Heart right ventricle (tissue), 16 donors: Measurements from ENCODE around the gene SIL1. TPM values are rescaled to one million over a fixed set of nuclear protein-coding genes. Genes with fewer than 3 reads are reported as not detected.

ENCODE experiments used
- ATAC-seq, 8 donors: fragments of 200-7000 bp; cut with Tn5 transposase; one replicate each; pipeline ENCODE4 v1.9.1; 2020; ENCODE audit warnings: mild to moderate bottlenecking in 8 of 8, moderate library complexity in 8 of 8, moderate number of reproducible peaks in 1 of 8
- DNase-seq, 2 donors: peaks; one replicate each; pipeline ENCODE4 v3.0.0-alpha.2; 2020
- H3K27ac ChIP-seq, 10 donors: fragments of 200-600 bp; sonication (generic) in 2 of 10; one replicate each; pipeline versions ENCODE4 v1.5.0 to v1.8.0; 2020 to 2022; ENCODE audit warnings: mild to moderate bottlenecking in 3 of 10
- H3K27me3 ChIP-seq, 7 donors: fragments of 200-600 bp; one replicate each; pipeline ENCODE4 v1.8.0; 2021 to 2022; ENCODE audit warnings: mild to moderate bottlenecking in 2 of 7
- H3K36me3 ChIP-seq, 9 donors: fragments of 200-600 bp; sonication (generic) in 1 of 9; one replicate each; pipeline versions ENCODE4 v1.5.0 to v1.8.0; 2020 to 2022; ENCODE audit warnings: mild to moderate bottlenecking in 2 of 9
- H3K4me1 ChIP-seq, 9 donors: fragments of 200-600 bp; sonication (generic) in 1 of 9; one replicate each; pipeline versions ENCODE4 v1.5.0 to v1.8.0; 2020 to 2022; ENCODE audit warnings: mild to moderate bottlenecking in 4 of 9
- H3K4me3 ChIP-seq, 10 donors: fragments of 200-600 bp; sonication (generic) in 2 of 10; one replicate each; pipeline versions ENCODE4 v1.5.0 to v1.8.0; 2020 to 2022; ENCODE audit warnings: mild to moderate bottlenecking in 7 of 10, moderate library complexity in 2 of 10
- H3K9me3 ChIP-seq, 11 donors: fragments of 200-600 bp in 10 of 11; sonication (generic) in 2 of 11; one replicate each; pipeline versions ENCODE4 v1.5.0 to v1.8.0; 2013 to 2022; ENCODE audit warnings: mild to moderate bottlenecking in 2 of 11, control low read depth in 1 of 11, moderate library complexity in 1 of 11
- CTCF ChIP-seq, 9 donors: fragments of 200-600 bp; sonication (generic) in 2 of 9; IDR thresholded peaks; one replicate each; pipeline versions ENCODE4 v1.5.0 to v1.8.0; 2021 to 2022; ENCODE audit warnings: antibody characterized with exemption in 9 of 9, mild to moderate bottlenecking in 5 of 9, moderate library complexity in 1 of 9
- WGBS, 2 donors: extraction: QIAGEN DNeasy Blood & Tissue Kit; methylation state at CpG; one replicate each; pipeline ENCODE4 v1.1.7; 2013; ENCODE audit warnings: inconsistent platforms in 1 of 2; 5-methylcytosine and 5-hydroxymethylcytosine counted together
- intact Hi-C, 10 donors: fragments of 100-400 bp; cut with DNase I; formaldehyde crosslinking; loops; one replicate each; pipeline versions ENCODE4 v1.11.1 to v1.14.2; 2022
- polyA plus RNA-seq, 2 donors: library from polyadenylated mRNA; stranded (reverse); fragments of 200-250 nt; gene quantifications; one replicate each; pipeline ENCODE4 v1.2.3, GENCODE V29; 2013
- total RNA-seq, 10 donors: library from RNA; stranded (reverse); fragmentation: NEBNext Ultra II Directional in 3 of 10; extraction: Animal tissue kit (Norgen Biotek cat#: 25700) in 3 of 10; gene quantifications; one replicate each; pipeline versions ENCODE4 v1.2.1 to v1.2.4, GENCODE V29; 2021 to 2023
- donor health status: Arrhythmogenic right ventricular cardiomyopathy.
- donor health status: ischemic (EF 13 %, LVEDD 7.1; RV severe dilation, severe dysfunction).
- donor health status: healthy with polysubstance abuse.
- donor health status: DM: no; HTN: yes; CAD: no.
- donor health status: DM: no; HTN: no; CAD: no.
- donor health status: ischemic (EF 25% LVEDD 6.9; RV normal size, moderate dysfunction).
- donor health status: ischemic (EF 25% LVEDD 5.7; RV mildly dilated, moderate dysfunction).
- donor health status: healthy.
- donor health status: DM: yes; HTN: yes; CAD: no.
- donor health status: Ischemic cardiomyopathy.
- donor health status: ischemic (EF 35%, LVEDD 5.7; RV mildly dilated, moderate dysfunction).
- donor health status: nonischemic (EF 11% LVEDD 7.7; RV severe dilation, severe dysfunction).
- donor health status: DM: yes; HTN: yes; CAD: no.
- donor health status: PGD.
- donor health status: ischemic (EF 29% LVEDD 5.4; RV normal size, mild dysfunction).
- donor health status: nonischemic (EF 23%, LVEDD 6.1; RV moderate dilation, normal function).

The SIL1 gene
- total and polyA plus RNA-seq, 12 donors, result 26.7 to 94.7 (median 44.3) TPM

- WGBS, 2 donors, result 97 to 98% methylated on average over 3 of the region's 3 CpGs
- intact Hi-C loops, result no loop called here
- Histone ChIP-seq H3K36me3 (peaks cover 0 to 55% (median 6%) of the 10 kb centered on the region in 9 donors), H3K4me1 (peaks cover 0 to 5% (median 0%) of the 10 kb centered on the region in 9 donors), H3K9me3 (no peaks in the 10 kb centered on the region), H3K4me3 (no peak overlapping the region), H3K27ac (no peak overlapping the region), H3K27me3 (no peaks in the 10 kb centered on the region)
- TF ChIP-seq CTCF (IDR thresholded peaks at IDR 0.05), result no peak
- DNase-seq, result no peak
- no peak for ATAC-seq
Observed at GRCh38 chr5:139021346-139021745, 176.8 kb downstream of the SIL1 start.

GRCh38 chr5:139019880-139020279 lies 178.3 kb downstream of the SIL1 start:
- DNase-seq, result no peak
- Histone ChIP-seq H3K9me3 (no peaks in the 10 kb centered on the region), H3K27ac (no peak overlapping the region), H3K36me3 (peaks cover 0 to 49% (median 6%) of the 10 kb centered on the region in 9 donors), H3K27me3 (no peaks in the 10 kb centered on the region), H3K4me3 (no peak overlapping the region), H3K4me1 (peaks cover 0 to 5% (median 0%) of the 10 kb centered on the region in 9 donors)
- peak in 1 of 8 donors; percentile 35 for ATAC-seq
- no peak for TF ChIP-seq CTCF (IDR thresholded peaks at IDR 0.05)
- intact Hi-C loops, result no loop called here
- 47 to 83% methylated on average over 4 of the region's 4 CpGs for WGBS, 2 donors

- intact Hi-C loops, result no loop called here
- DNase-seq (no peak), ATAC-seq (no peak)
- Histone ChIP-seq H3K4me1 (peaks cover 0 to 5% (median 0%) of the 10 kb centered on the region in 9 donors), H3K36me3 (peaks cover 0 to 49% (median 6%) of the 10 kb centered on the region in 9 donors), H3K27me3 (no peaks in the 10 kb centered on the region), H3K4me3 (no peak overlapping the region), H3K9me3 (no peaks in the 10 kb centered on the region), H3K27ac (no peak overlapping the region)
- no peak for TF ChIP-seq CTCF (IDR thresholded peaks at IDR 0.05)
- WGBS, 2 donors, result 96 to 99% methylated on average over 3 of the region's 3 CpGs
Observed at GRCh38 chr5:139019211-139019610, 179.0 kb downstream of the SIL1 start.

GRCh38 chr5:139017624-139018023 lies 180.5 kb downstream of the SIL1 start:
- DNase-seq (no peak), ATAC-seq (no peak)
- intact Hi-C loops, result no loop called here
- whole genome bisulfite sequencing, 2 donors, result 88 to 95% methylated on average over 5 of the region's 5 CpGs
- no peak for TF ChIP-seq CTCF (IDR thresholded peaks at IDR 0.05)
- Histone ChIP-seq H3K27ac (no peak overlapping the region), H3K36me3 (peaks cover 0 to 48% (median 6%) of the 10 kb centered on the region in 9 donors), H3K27me3 (no peaks in the 10 kb centered on the region), H3K4me1 (peaks cover 0 to 3% (median 0%) of the 10 kb centered on the region in 9 donors), H3K9me3 (no peaks in the 10 kb centered on the region), H3K4me3 (no peak overlapping the region)
